HFF-Myc (cell line): ENCODE results near the gene SCYL2.
"Not testable (repeated sequence)": the region's sequence is repeated elsewhere in the genome, so short reads cannot be mapped to it uniquely, and the experiment has no call there.

Experiments used
- DNase-seq: peaks from one replicate; pipeline ENCODE4 v3.0.0-alpha.2; 2011; ENCODE audit warnings: low read depth; ENCODE audit errors: extremely low read depth
- H3K4me3 ChIP-seq: replicated peaks from 2 replicates; pipeline ENCODE4 v1.5.1; 2011; ENCODE audit warnings: low read depth, mild to moderate bottlenecking, control low read depth, low read length
- TF ChIP-seq, protein P1 (sequence below): IDR thresholded peaks from 2 replicates; pipeline ENCODE4 v1.5.1; 2012; ENCODE audit warnings: mild to moderate bottlenecking, low read depth, low read length, control low read depth; ENCODE audit errors: missing control alignments

Gene SCYL2

DNA sequence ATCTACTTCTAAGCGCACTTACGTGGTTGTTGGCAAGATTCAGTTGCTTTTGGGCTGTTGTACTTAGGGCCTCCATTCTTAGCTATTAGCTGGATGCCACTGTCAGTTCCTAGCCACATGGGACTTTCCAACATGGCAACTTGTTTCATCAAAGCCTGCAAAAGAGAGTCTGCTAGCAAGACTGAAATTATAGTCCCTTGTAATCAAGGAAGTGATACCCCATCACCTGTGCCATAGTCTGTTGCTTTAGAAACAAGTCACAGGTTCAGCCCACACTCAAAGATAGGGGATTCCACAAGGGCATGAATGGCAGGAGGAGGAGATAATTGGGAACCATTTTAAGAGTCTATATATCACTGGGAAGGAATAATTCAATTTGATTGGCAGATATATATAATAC lies 62.8 kb downstream of the SCYL2 start:
- H3K4me3 ChIP-seq: no peak overlapping the region
- DNase-seq: no peak
- TF ChIP-seq, protein P1, sequence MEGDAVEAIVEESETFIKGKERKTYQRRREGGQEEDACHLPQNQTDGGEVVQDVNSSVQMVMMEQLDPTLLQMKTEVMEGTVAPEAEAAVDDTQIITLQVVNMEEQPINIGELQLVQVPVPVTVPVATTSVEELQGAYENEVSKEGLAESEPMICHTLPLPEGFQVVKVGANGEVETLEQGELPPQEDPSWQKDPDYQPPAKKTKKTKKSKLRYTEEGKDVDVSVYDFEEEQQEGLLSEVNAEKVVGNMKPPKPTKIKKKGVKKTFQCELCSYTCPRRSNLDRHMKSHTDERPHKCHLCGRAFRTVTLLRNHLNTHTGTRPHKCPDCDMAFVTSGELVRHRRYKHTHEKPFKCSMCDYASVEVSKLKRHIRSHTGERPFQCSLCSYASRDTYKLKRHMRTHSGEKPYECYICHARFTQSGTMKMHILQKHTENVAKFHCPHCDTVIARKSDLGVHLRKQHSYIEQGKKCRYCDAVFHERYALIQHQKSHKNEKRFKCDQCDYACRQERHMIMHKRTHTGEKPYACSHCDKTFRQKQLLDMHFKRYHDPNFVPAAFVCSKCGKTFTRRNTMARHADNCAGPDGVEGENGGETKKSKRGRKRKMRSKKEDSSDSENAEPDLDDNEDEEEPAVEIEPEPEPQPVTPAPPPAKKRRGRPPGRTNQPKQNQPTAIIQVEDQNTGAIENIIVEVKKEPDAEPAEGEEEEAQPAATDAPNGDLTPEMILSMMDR: no peak

GRCh38 chr12:100331871-100332270 lies 64.9 kb downstream of the SCYL2 start:
- TF ChIP-seq, protein P1: no peak
- no peak for DNase-seq
- H3K4me3 ChIP-seq: no peak overlapping the region

DNA sequence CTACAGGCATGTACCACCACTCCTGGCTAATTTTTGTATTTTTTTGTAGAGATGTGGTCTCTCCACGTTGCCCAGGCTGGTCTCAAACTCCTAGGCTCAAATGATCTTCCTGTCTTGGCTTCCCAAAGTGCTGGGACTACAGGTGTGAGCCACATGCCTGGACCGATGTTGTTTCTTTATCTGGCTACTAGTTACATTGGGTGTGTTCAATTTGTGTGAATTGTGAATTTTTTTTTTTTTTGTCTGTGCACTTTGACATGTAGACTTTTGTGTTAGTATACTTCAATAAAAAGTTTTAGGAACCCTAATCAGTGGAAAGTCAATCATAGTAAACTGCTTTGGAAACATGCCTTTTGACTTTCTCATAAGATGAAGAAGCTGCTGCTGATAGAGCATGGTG lies 65.9 kb downstream of the SCYL2 start:
- TF ChIP-seq, protein P1: no peak
- H3K4me3 ChIP-seq: no peak overlapping the region
- DNase-seq: no peak

DNA sequence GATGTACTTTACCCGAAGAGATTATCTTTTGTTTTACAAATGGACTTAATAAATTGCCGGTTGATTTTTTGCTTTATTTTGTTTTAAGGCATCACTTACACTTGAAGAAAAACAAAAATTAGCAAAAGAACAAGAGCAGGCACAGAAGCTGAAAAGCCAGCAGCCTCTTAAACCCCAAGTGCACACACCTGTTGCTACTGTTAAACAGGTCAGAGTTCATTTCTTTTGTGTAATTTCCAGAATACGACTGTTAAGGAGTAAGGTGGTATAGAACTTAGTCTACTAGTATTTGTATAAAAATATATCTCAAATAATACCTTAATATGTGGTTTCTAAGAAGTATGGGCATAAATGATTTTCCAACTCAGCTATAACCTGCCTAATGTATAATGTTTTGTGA lies 70.3 kb downstream of the SCYL2 start:
- H3K4me3 ChIP-seq: no peak overlapping the region
- TF ChIP-seq, protein P1: no peak
- no peak for DNase-seq

GRCh38 chr12:100337727-100338126 lies 70.8 kb downstream of the SCYL2 start:
- TF ChIP-seq, protein P1: no peak
- no peak for DNase-seq
- no peak overlapping the region for H3K4me3 ChIP-seq

DNA sequence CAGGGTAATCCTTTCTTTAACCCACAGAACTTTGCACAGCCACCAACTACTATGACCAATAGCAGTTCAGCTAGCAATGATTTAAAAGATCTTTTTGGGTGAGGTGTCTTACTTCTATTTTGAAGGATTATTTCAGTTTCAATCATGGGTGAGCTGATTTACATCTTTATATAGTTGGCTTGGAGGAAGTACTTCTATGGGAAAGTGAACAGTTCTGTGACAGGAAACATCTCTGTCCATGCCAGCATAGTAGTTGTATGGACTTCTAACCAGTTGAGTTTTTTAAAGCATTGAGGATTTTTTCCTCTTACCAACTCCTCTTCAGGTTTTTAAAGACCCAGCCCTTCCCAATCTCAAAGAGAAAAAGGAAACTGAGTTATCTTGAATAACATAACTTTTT lies 72.1 kb downstream of the SCYL2 start:
- TF ChIP-seq, protein P1: no peak
- DNase-seq: no peak
- no peak overlapping the region for H3K4me3 ChIP-seq

DNA sequence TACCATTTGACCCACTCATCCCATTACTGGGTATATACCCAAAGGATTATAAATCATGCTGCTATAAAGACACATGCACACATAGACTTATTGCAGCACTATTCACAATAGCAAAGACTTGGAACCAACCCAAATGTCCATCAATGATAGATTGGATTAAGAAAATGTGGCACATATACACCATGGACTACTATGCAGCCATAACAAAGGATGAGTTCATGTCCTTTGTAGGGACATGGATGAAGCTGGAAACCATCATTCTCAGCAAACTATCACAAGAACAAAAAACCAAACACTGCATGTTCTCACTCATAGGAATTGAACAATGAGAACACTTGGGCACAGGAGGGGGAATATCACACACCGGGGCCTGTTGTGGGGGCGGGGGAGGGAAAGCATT lies 75.9 kb downstream of the SCYL2 start:
- not testable (repeated sequence) for DNase-seq, H3K4me3 ChIP-seq

DNA sequence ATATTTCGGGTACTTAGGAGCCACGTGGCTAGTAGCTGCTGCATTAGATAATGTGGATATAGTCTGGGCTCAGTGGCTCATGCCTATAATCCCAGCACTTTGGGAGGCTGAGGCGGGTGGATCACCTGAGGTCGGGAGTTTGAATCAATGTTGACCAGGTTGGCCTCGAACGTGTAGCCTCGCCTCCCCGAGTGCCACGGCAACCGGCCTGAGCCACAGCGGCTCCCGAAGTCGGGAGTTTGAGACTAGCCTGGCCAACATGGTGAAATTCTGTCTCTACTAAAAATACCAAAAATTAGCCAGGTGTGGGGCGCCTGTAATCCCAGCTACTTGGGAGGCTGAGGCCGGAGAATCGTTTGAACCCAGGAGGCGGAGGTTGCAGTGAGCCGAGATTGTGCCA lies 77.4 kb downstream of the SCYL2 start:
- not testable (repeated sequence) for H3K4me3 ChIP-seq, DNase-seq
